Coronary artery (tissue), 2 donors: ENCODE measurements around the gene SCYL2.
"Not testable (repeated sequence)": the region's sequence is repeated elsewhere in the genome, so short reads cannot be mapped to it uniquely, and the experiment has no call there.

ENCODE experiments used
- DNase-seq: peaks from one replicate; pipeline ENCODE4 v3.0.0-alpha.2; 2017; ENCODE audit warnings: low spot score
- H3K27ac ChIP-seq, 2 donors: fragments of 200-600 bp; sonication (generic); one replicate each; pipeline ENCODE4 v1.5.1; 2016 to 2019
- H3K4me3 ChIP-seq: fragments of 200-600 bp; sonication (generic); 2 replicates; pipeline ENCODE4 v1.5.1; 2016; ENCODE audit warnings: mild to moderate bottlenecking, moderate library complexity
- CTCF ChIP-seq: fragments of 200-600 bp; sonication (generic); IDR thresholded peaks from one replicate; pipeline ENCODE4 v1.5.1; 2019; ENCODE audit warnings: antibody characterized with exemption

Gene SCYL2

GRCh38 chr12:100302081-100302480 lies 35.1 kb downstream of the SCYL2 start:
- no peak for DNase-seq
- no peak overlapping the region for H3K27ac ChIP-seq
- no peak for TF ChIP-seq CTCF
- H3K4me3 ChIP-seq, result no peak overlapping the region

- DNase-seq, result no peak
- Histone ChIP-seq H3K4me3 (no peak overlapping the region), H3K27ac (no peak overlapping the region)
- no peak for TF ChIP-seq CTCF
Observed at GRCh38 chr12:100303831-100304230, 36.9 kb downstream of the SCYL2 start.

- not testable (repeated sequence) for H3K4me3 ChIP-seq, DNase-seq, H3K27ac ChIP-seq
Observed at GRCh38 chr12:100304334-100304733, 37.4 kb downstream of the SCYL2 start.

- H3K4me3 ChIP-seq, DNase-seq: not testable (repeated sequence)
Observed at GRCh38 chr12:100308138-100308537, 41.2 kb downstream of the SCYL2 start.

GRCh38 chr12:100311317-100311716 lies 44.3 kb downstream of the SCYL2 start:
- Histone ChIP-seq H3K4me3 (no peak overlapping the region), H3K27ac (no peak overlapping the region)
- TF ChIP-seq CTCF, result no peak
- no peak for DNase-seq

More at GRCh38 chr12:100308138-100308537, 41.2 kb downstream of the SCYL2 start:
- not testable (repeated sequence) for H3K27ac ChIP-seq

- Histone ChIP-seq H3K4me3 (no peak overlapping the region), H3K27ac (no peak overlapping the region)
- TF ChIP-seq CTCF, result no peak
- DNase-seq, result no peak
Observed at GRCh38 chr12:100317371-100317770, 50.4 kb downstream of the SCYL2 start.

- Histone ChIP-seq H3K4me3 (no peak overlapping the region), H3K27ac (no peak overlapping the region)
- DNase-seq, result no peak
- TF ChIP-seq CTCF, result no peak
Observed at GRCh38 chr12:100324498-100324897, 57.5 kb downstream of the SCYL2 start.

GRCh38 chr12:100326208-100326607 lies 59.2 kb downstream of the SCYL2 start:
- TF ChIP-seq CTCF, result no peak
- DNase-seq, result no peak
- no peak overlapping the region for H3K27ac ChIP-seq
- no peak overlapping the region for H3K4me3 ChIP-seq
